GM19324 (cell line): ENCODE data around the gene TGM4.

Experiments
- ATAC-seq: cut with Tn5 transposase; IDR thresholded peaks from one replicate; pipeline ENCODE4 v1.9.1; 2021; ENCODE audit warnings: mild to moderate bottlenecking, moderate library complexity; ENCODE audit not compliant: unreplicated experiment, low FRiP score

Gene TGM4

GRCh38 chr3:44913868-44914468 is 39.6 kb downstream of the TGM4 start:
- no peak for ATAC-seq

DNA sequence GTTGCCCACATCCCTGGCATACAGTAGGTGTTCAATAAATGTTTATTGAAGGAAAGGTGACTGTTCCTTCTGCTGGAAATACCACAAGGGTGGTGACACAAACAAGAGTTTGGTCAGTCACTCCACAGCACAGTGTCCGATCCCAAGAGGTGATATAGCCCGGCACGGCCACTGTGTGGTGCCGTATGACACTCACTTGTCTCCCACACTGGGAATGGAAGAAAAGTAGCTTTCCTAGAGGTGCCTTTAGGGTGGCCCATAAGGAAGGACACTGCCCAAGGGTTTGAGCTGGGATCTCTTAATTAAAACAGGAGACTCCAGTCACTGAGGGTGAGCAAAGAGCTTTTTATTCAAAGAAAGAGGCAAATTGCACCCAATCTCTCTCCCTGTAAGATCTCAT is 40.5 kb downstream of the TGM4 start:
- ATAC-seq, result no peak

GRCh38 chr3:44915702-44916438 is 41.5 kb downstream of the TGM4 start:
- ATAC-seq, result no peak

- ATAC-seq, result no peak
Observed at GRCh38 chr3:44918087-44918486, 43.7 kb downstream of the TGM4 start.

DNA sequence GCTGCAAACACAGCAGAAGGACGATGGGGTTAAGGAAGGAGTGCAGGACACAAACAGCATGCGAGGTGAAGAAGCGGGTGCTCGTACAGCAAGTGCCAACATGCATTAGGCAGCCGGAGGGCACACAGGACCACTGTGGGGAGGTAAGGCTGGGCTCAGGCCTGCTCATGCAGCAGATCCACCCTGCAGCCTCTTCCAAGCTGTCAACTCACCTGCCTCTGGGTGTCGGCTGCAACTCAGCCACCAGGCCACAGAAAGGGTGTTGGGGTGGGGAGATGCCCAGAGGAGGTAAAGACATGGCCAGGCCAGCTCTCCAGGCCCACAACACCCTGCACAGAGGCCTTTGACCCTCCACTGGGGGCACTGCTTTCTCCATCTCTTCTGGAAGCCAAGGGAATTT is 44.2 kb downstream of the TGM4 start:
- ATAC-seq, result no peak

DNA sequence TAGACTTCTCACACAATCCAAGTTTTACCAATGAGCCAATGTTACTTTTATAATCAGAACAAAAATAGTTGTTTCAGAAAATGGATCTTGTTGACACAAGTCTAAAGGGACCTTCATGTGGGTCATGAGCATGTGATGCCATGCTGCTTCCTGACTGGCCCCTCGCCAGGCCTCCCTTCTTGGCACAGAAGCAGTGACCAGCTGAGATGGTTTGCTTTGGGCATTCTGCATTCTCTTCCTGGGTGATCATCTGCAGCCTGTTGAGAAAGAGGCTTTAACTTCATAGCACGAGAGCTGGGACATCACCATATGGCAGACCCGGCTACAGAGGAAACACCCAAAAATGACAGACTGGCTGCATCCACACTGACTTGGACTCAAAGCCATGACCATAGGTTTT is 45.7 kb downstream of the TGM4 start:
- ATAC-seq, result no peak

- ATAC-seq, result no peak
Observed at GRCh38 chr3:44923632-44924456, 49.4 kb downstream of the TGM4 start.

DNA sequence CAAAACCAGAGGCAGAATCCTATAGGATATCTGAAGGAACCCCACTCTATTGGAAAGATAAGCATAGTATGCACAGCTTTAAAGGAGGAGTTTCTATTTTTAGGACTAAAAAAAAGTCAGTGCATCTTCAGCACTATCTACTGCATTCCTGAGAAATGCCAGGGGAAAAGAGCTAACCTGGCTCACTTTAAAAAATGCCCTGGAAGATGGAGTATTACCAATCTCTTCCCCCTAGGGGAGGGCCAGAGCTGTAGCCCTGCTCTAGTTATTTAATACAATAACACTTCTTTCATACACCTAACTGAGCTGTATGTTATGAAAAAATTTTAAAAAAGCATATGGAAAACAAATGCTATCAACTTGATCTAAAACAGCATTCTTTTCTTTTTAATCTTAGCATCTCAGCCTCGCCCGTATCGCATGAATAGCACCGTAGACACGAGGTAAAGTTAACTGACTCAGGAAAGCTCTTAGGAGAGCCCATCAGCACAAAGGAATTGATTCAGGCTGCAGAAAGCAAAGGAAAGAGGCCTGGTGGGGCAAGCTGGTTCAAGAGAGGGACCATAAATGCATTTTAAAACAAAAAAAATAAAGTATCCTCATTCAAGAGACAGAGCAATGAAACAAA is 50.2 kb downstream of the TGM4 start:
- no peak for ATAC-seq

DNA sequence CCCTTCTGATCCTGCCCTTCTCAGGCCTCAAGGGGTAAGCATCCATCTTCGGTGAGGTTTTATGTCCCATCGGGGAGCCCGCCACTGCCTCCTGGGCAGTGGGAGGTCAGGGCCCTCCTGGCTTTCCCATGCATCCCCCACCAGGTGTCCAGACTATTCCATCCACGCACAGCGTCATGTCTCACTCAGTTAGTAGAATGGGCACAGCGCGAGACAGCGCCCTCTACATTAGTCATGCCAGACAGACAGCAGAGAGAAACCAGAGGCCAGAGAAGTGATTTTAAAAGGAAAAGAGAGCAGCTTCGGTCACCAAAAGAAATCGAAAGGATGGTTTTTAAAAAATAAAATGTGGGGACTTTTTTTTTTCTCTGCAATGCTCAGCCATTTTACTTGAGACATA is 51.8 kb downstream of the TGM4 start:
- ATAC-seq, result no peak

GRCh38 chr3:44926921-44927320 is 52.5 kb downstream of the TGM4 start:
- ATAC-seq, result no peak

DNA sequence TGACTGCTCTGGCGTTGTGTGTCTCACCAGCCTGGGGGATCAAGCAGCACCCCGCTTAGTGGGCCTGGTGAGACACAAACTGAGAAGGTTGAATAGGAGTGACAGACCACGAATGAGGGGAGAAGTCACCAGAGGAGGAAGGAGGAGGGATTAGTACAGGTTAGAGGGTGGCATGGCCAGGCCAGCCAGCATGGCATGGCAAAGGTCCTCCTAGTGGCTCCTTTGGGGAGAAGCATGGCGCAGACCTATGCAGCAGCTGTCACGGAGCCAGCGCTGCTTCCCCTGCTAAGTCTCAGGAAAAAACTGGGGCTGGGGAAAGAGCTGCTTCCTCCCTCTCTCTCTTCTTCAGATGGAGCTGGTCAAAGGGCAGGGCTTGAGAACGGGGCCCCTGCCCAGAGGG is 53.0 kb downstream of the TGM4 start:
- ATAC-seq, result no peak

GRCh38 chr3:44929782-44930181 is 55.4 kb downstream of the TGM4 start:
- no peak for ATAC-seq

DNA sequence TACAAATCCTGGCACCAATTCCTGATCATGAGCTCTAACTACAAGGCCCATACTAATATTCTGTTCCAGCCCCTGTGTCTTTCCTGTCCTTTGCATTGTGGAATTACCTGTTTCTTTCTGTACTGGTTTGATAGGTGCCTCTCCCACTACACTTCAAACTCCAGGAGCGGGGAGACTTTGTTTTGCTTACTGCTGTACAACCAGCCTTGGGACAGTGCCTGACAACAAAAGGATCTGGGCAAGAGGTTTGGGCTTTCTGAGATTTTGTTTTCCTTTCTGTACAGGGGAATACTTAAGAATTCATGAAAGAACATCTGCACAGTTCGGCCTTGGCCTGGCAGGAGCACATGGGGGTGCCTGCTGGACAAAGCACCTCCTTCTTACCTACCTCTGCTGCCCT is 56.5 kb downstream of the TGM4 start:
- ATAC-seq, result no peak

GRCh38 chr3:44931791-44932190 is 57.4 kb downstream of the TGM4 start:
- no peak for ATAC-seq

GRCh38 chr3:44932271-44932670 is 57.9 kb downstream of the TGM4 start:
- no peak for ATAC-seq

DNA sequence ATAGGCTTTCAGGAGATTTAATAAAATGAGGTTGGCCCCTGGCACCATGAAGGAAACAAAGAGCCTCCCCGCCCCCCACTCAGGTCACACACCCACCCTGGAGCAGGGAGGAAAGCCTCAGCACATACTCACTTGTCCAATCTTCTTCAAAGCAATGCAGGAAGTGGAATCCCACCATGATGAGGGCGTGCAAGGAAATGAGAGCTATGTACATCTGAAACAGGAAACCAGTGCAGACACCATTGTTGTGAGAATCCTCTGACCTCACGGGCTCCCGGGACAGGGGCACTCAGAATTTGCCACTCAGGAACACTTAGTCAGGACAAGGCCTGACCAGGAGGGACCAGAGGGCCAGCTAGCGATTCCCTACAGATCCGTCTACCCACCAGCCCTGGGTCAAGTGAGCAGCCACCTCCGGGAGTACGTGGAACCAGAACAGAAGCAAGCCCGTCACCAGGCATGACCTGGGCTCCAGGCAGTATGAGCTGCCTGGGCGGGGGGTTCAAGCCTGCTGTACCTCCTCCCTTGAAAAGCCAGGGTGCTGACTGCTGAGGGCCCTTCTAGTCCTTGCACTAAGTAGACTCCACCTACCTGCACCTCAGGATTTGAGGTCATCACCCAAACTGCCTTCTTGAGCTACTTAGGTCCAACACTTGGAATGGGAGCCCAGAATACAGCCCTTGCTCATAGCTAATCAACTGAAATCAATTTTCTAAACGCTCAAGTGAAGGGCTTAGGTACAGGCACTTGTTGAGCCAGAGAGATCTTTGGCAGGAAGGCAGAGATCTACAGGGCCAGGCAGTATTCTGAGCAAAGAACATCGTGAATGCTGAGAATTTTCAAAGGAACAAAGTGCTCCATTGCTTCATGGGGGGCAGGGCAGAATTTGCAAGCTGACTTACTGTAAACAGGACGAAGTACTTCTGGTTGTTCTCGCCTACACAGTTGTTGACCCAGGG is 58.9 kb downstream of the TGM4 start:
- no peak for ATAC-seq

GRCh38 chr3:44939581-44940036 is 65.2 kb downstream of the TGM4 start:
- ATAC-seq, result no peak

GRCh38 chr3:44942202-44942921 is 68.0 kb downstream of the TGM4 start:
- ATAC-seq, result no peak

- no peak for ATAC-seq
Observed at GRCh38 chr3:44948239-44948638, 73.8 kb downstream of the TGM4 start.
